Testis (tissue), 3 donors: ENCODE measurements around the gene SRSF1. TPM values are rescaled to one million over a fixed set of nuclear protein-coding genes. Genes with fewer than 3 reads are reported as not detected.

ENCODE experiments used
- DNase-seq: peaks from one replicate; pipeline ENCODE4 v3.0.0-alpha.2; 2019
- H3K27ac ChIP-seq, 2 donors: fragments of 200-600 bp; sonication (generic); one replicate each; pipeline ENCODE4 v1.5.1; 2019
- H3K27me3 ChIP-seq: fragments of 200-600 bp; sonication (generic); one replicate; pipeline ENCODE4 v1.5.1; 2019
- H3K36me3 ChIP-seq: fragments of 200-600 bp; sonication (generic); one replicate; pipeline ENCODE4 v1.5.1; 2017; ENCODE audit warnings: low read depth; ENCODE audit errors: missing control alignments
- H3K4me1 ChIP-seq: fragments of 200-600 bp; sonication (generic); one replicate; pipeline ENCODE4 v1.5.1; 2019
- H3K4me3 ChIP-seq, 2 donors: fragments of 200-600 bp; sonication (generic); one replicate each; pipeline ENCODE4 v1.5.1; 2017 to 2019
- H3K9me3 ChIP-seq: fragments of 200-600 bp; sonication (generic); one replicate; pipeline ENCODE4 v1.5.1; 2017
- POLR2A ChIP-seq: fragments of 450-650 bp; IDR thresholded peaks from one replicate; pipeline ENCODE4 v1.6.1; 2017; ENCODE audit warnings: antibody characterized with exemption, mild to moderate bottlenecking, moderate library complexity
- WGBS, 2 donors: methylation state at CpG; one replicate each; pipeline ENCODE4 v1.1.5; 2018; 5-methylcytosine and 5-hydroxymethylcytosine counted together
- intact Hi-C: fragments of 100-400 bp; cut with DNase I; formaldehyde crosslinking; loops from one replicate; pipeline ENCODE4 v1.15.1; 2023; ENCODE audit warnings: low total_unique reads
- polyA plus RNA-seq: library from polyadenylated mRNA; stranded (reverse); fragments of 350-450 nt; fragmentation: Illumina TruSeq; extraction: RNeasy Lipid Tissue Mini Kit (QIAGEN cat#74804); gene quantifications from one replicate; pipeline ENCODE4 v1.2.3, GENCODE V29; 2014; ENCODE audit warnings: low read depth, low replicate concordance; ENCODE audit not compliant: insufficient read depth
- total RNA-seq, 2 donors: library from RNA; depleted of rRNA; stranded (reverse); fragments of >200 nt; gene quantifications; one replicate each; pipeline ENCODE4 v1.2.3, GENCODE V29; 2016
- TF ChIP-seq, protein P1 (sequence below), 3 experiments: fragments of 450-650 bp in 2 of 3; fragments of 200-600 bp in 1 of 3; sonication (generic) in 1 of 3; IDR thresholded peaks; one replicate each; pipeline ENCODE4 v1.5.1; 2016 to 2019; ENCODE audit warnings: antibody characterized with exemption in 3 of 3, mild to moderate bottlenecking in 2 of 3, moderate library complexity in 1 of 3

SRSF1 gene
- total and polyA plus RNA-seq, 3 donors from 2014 or later = 128 to 159 (median 150) TPM

- 83 to 89% methylated on average over 3 of the region's 3 CpGs for WGBS, 2 donors
These were observed 9.8 kb downstream of the SRSF1 start for GRCh38 chr17:57997085-57997809.

DNA sequence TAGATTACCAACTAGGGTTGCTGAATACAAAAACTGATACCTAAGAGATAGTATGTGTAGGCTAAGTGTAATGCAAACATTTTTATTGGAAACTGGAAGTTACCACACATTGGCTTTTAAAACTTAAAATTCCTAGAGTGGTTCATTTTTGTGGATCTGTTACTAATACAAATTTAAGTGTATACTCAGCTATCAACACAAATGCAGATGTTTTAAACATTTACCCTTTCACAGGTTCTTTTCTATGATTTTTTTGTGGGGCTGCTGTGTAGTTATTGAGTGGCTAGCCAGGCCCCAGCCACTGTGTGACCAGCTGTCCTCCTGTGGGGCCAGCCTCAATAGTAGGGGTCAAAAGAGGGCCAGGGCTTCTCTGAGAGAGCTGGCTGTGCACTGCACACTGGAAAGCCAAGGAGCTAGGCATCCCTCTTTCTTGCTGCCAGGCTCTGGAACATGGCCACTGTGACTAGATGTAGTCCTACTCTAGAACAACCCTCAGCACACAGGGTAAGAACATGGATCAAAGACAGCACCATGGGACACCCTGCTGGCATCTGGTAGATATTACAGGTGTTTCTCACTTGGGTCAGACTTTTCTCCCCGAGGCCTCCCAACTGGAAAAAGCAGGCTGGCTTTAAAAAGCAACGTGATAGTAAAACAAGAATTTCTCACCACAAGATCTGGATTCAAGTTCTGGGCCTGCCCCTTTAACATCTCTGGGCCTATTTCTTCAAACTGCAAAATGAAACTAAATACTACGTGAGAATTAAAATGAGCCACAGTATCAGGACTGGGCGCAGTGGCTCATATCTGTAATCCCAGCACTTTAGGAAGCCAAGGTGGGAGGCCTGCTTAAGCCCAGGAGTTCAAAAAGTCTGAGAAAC, 11.7 kb downstream of the SRSF1 start:
- Histone ChIP-seq H3K36me3 (no peaks in the 10 kb centered on the region), H3K9me3 (no peaks in the 10 kb centered on the region), H3K4me1 (peaks cover 9% of the 10 kb centered on the region), H3K4me3 (no peak overlapping the region), H3K27ac (peak overlapping the region in 1 of 2 donors; percentile 4), H3K27me3 (no peaks in the 10 kb centered on the region)
- peak; percentile 68 for DNase-seq
- TF ChIP-seq POLR2A = no peak
- TF ChIP-seq, protein P1, sequence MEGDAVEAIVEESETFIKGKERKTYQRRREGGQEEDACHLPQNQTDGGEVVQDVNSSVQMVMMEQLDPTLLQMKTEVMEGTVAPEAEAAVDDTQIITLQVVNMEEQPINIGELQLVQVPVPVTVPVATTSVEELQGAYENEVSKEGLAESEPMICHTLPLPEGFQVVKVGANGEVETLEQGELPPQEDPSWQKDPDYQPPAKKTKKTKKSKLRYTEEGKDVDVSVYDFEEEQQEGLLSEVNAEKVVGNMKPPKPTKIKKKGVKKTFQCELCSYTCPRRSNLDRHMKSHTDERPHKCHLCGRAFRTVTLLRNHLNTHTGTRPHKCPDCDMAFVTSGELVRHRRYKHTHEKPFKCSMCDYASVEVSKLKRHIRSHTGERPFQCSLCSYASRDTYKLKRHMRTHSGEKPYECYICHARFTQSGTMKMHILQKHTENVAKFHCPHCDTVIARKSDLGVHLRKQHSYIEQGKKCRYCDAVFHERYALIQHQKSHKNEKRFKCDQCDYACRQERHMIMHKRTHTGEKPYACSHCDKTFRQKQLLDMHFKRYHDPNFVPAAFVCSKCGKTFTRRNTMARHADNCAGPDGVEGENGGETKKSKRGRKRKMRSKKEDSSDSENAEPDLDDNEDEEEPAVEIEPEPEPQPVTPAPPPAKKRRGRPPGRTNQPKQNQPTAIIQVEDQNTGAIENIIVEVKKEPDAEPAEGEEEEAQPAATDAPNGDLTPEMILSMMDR (IDR thresholded peaks at IDR 0.05) = peak; percentile 56 to 68 (median 65)
- intact Hi-C loops = loop anchor here (5.0 kb wide), 1 partner anchor 133 kb away; no protein-coding TSS in a partner anchor
- WGBS, 2 donors = 42 to 58% methylated on average over 4 of the region's 4 CpGs

More at GRCh38 chr17:57997085-57997809, 9.8 kb downstream of the SRSF1 start:
- Histone ChIP-seq H3K27me3 (no peaks in the 10 kb centered on the region), H3K4me3 (no peak overlapping the region), H3K27ac (no peak overlapping the region), H3K36me3 (no peaks in the 10 kb centered on the region), H3K4me1 (peaks cover 9% of the 10 kb centered on the region), H3K9me3 (no peaks in the 10 kb centered on the region)
- intact Hi-C loops = loop anchor here (5.0 kb wide), 1 partner anchor 135 kb away; no protein-coding TSS in a partner anchor
- no peak for DNase-seq
- TF ChIP-seq POLR2A = no peak
- TF ChIP-seq, protein P1 (IDR thresholded peaks at IDR 0.05) = no peak

GRCh38 chr17:57994436-57994835, 12.6 kb downstream of the SRSF1 start:
- DNase-seq = no peak
- no peak overlapping the region for H3K27ac ChIP-seq
- intact Hi-C loops = no loop called here
- no peaks in the 10 kb centered on the region for H3K9me3 ChIP-seq
- no peak overlapping the region for H3K4me3 ChIP-seq
- no peaks in the 10 kb centered on the region for H3K27me3 ChIP-seq
- peaks cover 14% of the 10 kb centered on the region for H3K4me1 ChIP-seq
- WGBS, 2 donors = 36 to 53% methylated on average over 2 of the region's 2 CpGs
- TF ChIP-seq, protein P1 (IDR thresholded peaks at IDR 0.05) = no peak
- no peak for TF ChIP-seq POLR2A
- no peaks in the 10 kb centered on the region for H3K36me3 ChIP-seq

DNA sequence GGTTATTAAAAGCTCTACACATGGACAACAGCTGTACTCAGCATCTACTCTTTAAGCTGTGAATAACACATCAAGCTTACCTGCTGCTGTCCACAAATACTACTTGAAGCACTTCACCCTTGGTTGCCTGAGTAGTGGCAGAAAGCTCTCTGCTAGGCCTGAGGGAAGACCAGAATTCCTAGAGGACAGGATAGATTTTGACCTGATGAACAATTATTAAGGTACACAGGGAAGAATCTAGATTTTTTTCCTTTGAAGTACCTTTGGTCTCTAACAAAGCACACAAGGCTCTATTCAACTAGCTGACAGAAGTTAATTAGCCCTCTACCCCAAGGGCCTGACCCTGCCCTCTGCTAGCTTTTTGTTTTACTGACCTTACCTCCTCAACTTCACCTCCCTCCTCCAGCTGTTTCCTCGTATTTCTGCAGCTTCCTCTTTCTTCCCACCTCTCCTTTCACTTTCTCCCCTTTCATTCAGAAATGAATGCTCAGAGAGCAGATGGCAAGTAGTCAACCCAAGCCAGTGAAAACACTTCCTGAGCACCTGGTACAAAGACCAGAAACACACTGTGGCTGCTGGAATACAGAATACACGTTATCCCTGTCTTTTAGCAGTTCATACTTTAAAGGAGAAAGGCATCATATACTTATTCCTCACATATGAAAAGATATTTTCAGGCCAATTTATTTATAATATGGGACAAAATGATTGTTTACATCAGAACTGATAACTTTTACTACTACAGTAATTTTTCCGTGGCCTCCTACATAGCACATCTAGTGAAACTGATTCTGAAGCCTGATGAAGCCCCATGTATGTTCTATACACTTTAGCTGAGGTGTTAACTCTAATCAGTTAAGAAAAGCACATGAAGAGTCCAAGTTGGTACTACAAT, 13.3 kb downstream of the SRSF1 start:
- Histone ChIP-seq H3K4me3 (no peak overlapping the region), H3K27me3 (no peaks in the 10 kb centered on the region), H3K36me3 (no peaks in the 10 kb centered on the region), H3K9me3 (no peaks in the 10 kb centered on the region), H3K27ac (no peak overlapping the region), H3K4me1 (peaks cover 22% of the 10 kb centered on the region)
- no peak for DNase-seq
- TF ChIP-seq POLR2A = no peak
- TF ChIP-seq, protein P1 (IDR thresholded peaks at IDR 0.05) = no peak
- intact Hi-C loops = no loop called here
- WGBS, 2 donors = 43 to 46% methylated on average over 3 of the region's 3 CpGs
